ENCODE results near the gene TXNRD1. TPM values are rescaled to one million over a fixed set of nuclear protein-coding genes. Genes with fewer than 3 reads are reported as not detected.
"Not testable (repeated sequence)": the region's sequence is repeated elsewhere in the genome, so short reads cannot be mapped to it uniquely, and the experiment has no call there.

Gene TXNRD1
- total and polyA plus RNA-seq, 4 donors, result 97.7 to 140 (median 117) TPM

DNA sequence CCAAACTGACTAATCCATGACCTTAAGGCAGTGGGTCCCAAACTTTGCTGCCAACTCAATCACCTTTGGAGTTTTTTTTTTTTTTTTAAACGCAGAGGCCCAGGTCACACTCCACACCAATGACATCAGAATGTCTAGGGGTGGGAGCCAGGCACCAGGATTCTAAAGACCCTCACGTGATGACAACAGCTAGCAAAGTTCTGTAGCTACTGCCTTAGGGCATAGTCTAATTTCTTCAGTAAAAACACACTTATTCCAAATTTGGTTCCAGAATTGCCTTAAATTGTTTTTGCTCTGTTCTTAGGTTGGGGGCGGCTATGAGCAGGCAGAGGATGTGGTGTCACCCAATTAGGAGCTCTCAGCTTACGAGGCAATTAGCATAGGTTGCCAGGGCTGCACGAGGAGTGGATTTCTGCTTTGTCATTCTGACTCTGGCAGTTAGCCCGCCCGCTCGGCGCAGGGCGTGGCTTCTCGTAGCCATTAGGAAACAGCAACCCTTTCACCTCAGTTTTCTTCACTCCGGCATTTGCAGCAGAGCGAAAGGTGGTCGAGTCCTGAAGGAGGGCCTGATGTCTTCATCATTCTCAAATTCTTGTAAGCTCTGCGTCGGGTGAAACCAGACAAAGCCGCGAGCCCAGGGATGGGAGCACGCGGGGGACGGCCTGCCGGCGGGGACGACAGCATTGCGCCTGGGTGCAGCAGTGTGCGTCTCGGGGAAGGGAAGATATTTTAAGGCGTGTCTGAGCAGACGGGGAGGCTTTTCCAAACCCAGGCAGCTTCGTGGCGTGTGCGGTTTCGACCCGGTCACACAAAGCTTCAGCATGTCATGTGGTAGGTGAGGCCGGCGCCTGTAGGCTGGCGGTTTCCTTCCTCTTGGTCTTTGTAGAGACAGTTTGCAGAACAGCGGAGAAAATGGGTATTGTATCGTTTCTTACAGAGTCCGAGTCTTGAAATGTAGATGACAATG is 71.2 kb downstream of the TXNRD1 start:
- Histone ChIP-seq H3K4me3 (ENCODE audit: low read length in 2 of 2) (peak overlapping the region; percentile 94 to 99), H3K27me3 (ENCODE audit: control insufficient read depth in 1 of 2, insufficient read depth in 2 of 2, low read length in 1 of 2) (no peaks in the 10 kb centered on the region), H3K9me3 (ENCODE audit: control insufficient read depth, low read length) (no peaks in the 10 kb centered on the region), H3K36me3 (ENCODE audit: control insufficient read depth in 1 of 2, insufficient read depth in 2 of 2, low read length in 1 of 2) (no peaks in the 10 kb centered on the region), H3K4me1 (ENCODE audit: control insufficient read depth in 1 of 2, insufficient read depth in 2 of 2, low read length in 2 of 2) (peaks cover 0 to 2% of the 10 kb centered on the region in 2 donors), H3K27ac (ENCODE audit: low read depth in 1 of 2, low read length in 2 of 2) (peak overlapping the region; percentile 80 to 96)
- WGBS, 2 donors, result 0% methylated on average over 40 of the region's 40 CpGs
- ATAC-seq (ENCODE audit: low FRiP score) (peak; percentile 94), DNase-seq (peak; percentile 94 to 95)
- intact Hi-C loops (cut with DNase I), result loop anchor here (2.0 kb wide), 1 partner anchor 68 kb away; no protein-coding TSS in a partner anchor

DNA sequence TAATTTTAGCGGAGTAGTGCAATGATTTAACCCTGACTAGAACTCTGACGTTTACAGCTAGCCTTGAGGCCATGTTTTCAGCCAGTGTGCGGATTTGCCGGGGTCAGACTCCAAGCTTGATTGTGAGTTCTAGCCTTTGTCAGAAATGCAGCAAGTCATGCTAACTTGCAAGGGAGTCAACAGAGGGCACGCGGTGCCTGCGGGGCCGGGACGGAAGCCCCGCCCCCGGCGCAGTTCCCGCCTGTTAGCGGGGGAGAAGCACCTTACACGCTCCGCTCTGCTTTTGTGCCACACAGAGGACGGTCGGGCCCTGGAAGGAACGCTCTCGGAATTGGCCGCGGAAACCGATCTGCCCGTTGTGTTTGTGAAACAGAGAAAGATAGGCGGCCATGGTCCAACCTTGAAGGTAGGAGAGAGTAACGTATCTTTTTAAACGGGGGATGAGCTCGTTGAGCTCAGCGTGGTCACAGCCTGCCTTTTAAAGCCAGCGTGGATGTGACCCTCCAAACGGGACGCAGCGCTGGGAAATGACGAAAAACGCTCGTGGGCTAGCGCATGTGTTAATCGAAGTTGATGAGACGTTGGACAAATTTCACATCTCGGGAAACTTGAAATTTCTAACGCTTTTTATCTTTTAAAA is 73.2 kb downstream of the TXNRD1 start:
- Histone ChIP-seq H3K9me3 (ENCODE audit: control insufficient read depth, low read length) (no peaks in the 10 kb centered on the region), H3K27me3 (ENCODE audit: control insufficient read depth in 1 of 2, insufficient read depth in 2 of 2, low read length in 1 of 2) (no peaks in the 10 kb centered on the region), H3K27ac (ENCODE audit: low read depth in 1 of 2, low read length in 2 of 2) (peak overlapping the region in 1 of 2 donors; percentile 2), H3K36me3 (ENCODE audit: control insufficient read depth in 1 of 2, insufficient read depth in 2 of 2, low read length in 1 of 2) (peaks cover 0 to 3% of the 10 kb centered on the region in 2 donors), H3K4me1 (ENCODE audit: control insufficient read depth in 1 of 2, insufficient read depth in 2 of 2, low read length in 2 of 2) (peaks cover 0 to 2% of the 10 kb centered on the region in 2 donors), H3K4me3 (ENCODE audit: low read length in 2 of 2) (peak overlapping the region; percentile 94 to 99)
- intact Hi-C loops (cut with DNase I), result no loop called here
- WGBS, 2 donors, result 0 to 1% methylated on average over 41 of the region's 41 CpGs
- ATAC-seq (ENCODE audit: low FRiP score) (peak; percentile 87), DNase-seq (peak; percentile 87 to 93)

DNA sequence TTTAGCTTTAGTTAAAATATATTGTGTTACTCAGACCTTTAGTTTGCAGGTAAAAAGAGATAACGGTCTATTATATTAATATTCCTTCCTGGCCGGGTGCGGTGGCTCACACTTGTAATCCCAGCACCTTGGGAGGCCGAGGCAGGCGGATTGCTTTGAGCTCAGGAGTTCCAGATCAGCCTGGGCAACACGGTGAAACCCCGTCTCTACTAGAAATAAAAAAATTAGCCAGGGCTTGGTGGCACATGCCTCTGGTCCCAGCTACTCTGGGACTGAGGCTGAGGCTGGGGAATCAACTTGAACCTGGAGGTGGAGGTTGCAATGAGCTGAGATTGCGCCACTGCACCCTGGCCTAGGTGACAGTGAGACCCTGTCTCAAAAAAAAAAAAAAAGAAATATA is 74.7 kb downstream of the TXNRD1 start:
- no peaks in the 10 kb centered on the region for H3K9me3 ChIP-seq (ENCODE audit: control insufficient read depth, low read length)
- H3K27ac ChIP-seq (ENCODE audit: low read depth in 1 of 2, low read length in 2 of 2), result no peak overlapping the region
- H3K4me1 ChIP-seq (ENCODE audit: control insufficient read depth in 1 of 2, insufficient read depth in 2 of 2, low read length in 2 of 2), result peaks cover 2 to 4% of the 10 kb centered on the region in 2 donors
- intact Hi-C loops (cut with DNase I), result no loop called here
- H3K4me3 ChIP-seq (ENCODE audit: low read length in 2 of 2), result no peak overlapping the region
- WGBS, 2 donors, result 83 to 85% methylated on average over 8 of the region's 8 CpGs
- peaks cover 2 to 3% of the 10 kb centered on the region in 2 donors for H3K36me3 ChIP-seq (ENCODE audit: control insufficient read depth in 1 of 2, insufficient read depth in 2 of 2, low read length in 1 of 2)
- no peak for ATAC-seq (ENCODE audit: low FRiP score)
- no peaks in the 10 kb centered on the region for H3K27me3 ChIP-seq (ENCODE audit: control insufficient read depth in 1 of 2, insufficient read depth in 2 of 2, low read length in 1 of 2)
- DNase-seq, result no peak

DNA sequence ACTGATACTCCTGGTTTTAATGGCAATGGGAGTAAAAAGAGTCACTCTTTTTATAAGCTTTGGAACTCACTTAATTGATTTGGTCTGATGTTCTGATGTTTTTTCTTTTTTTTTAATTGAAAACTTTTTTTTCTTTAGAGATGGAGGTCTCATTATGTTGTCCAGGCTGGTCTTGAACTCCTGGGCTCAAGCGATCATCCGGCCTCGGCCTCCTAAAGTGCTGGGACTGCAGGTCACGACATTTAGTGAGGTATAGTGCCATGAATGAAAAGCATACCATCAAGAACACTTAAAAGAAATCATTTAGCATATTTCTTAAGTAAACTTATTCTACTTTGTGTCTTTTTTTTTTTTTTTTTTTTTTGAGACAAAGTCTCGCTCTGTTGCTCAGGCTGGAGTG is 75.3 kb downstream of the TXNRD1 start:
- intact Hi-C loops (cut with DNase I), result no loop called here
- Histone ChIP-seq H3K36me3 (ENCODE audit: control insufficient read depth in 1 of 2, insufficient read depth in 2 of 2, low read length in 1 of 2) (peaks cover 2 to 3% of the 10 kb centered on the region in 2 donors), H3K27ac (ENCODE audit: low read depth in 1 of 2, low read length in 2 of 2) (no peak overlapping the region), H3K9me3 (ENCODE audit: control insufficient read depth, low read length) (no peaks in the 10 kb centered on the region), H3K4me3 (ENCODE audit: low read length in 2 of 2) (no peak overlapping the region), H3K27me3 (ENCODE audit: control insufficient read depth in 1 of 2, insufficient read depth in 2 of 2, low read length in 1 of 2) (no peaks in the 10 kb centered on the region), H3K4me1 (ENCODE audit: control insufficient read depth in 1 of 2, insufficient read depth in 2 of 2, low read length in 2 of 2) (peaks cover 4 to 6% of the 10 kb centered on the region in 2 donors)
- no peak for ATAC-seq (ENCODE audit: low FRiP score)
- WGBS, 2 donors, result 97% methylated on average over 4 to 5 of the region's 5 CpGs
- DNase-seq, result no peak

DNA sequence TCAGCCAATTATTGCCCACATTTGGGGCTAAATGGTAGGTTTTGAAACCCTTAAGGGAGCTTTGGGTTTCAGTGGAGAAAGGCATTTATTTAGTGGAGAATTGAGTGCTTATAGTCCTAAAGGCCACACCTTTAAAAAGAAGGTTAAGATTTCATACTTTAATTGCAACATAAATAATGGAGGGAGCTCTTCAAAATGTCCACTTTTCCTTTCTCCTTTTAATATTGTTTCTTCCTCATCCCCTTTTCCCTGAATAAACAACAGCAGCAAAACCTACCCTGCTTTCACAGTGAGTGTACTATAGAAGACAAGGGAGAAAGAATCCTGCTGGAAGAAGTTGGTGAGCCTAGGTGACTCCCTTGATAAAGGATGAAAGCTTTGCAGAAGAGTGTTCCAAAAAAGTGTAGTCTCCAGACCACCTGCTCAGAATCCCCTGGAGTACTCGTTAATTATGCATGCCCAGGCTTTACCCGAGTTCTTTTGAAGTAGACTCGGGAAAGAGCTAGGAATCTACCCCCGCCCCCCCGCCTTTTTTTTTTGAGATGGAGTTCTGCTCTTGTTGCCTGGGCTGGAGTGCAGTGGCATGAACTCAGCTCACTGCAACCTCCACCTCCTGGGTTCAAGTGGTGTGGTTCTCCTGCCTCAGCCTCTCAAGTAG is 76.4 kb downstream of the TXNRD1 start:
- Histone ChIP-seq H3K9me3 (ENCODE audit: control insufficient read depth, low read length) (no peaks in the 10 kb centered on the region), H3K36me3 (ENCODE audit: control insufficient read depth in 1 of 2, insufficient read depth in 2 of 2, low read length in 1 of 2) (peaks cover 3 to 6% of the 10 kb centered on the region in 2 donors), H3K27ac (ENCODE audit: low read depth in 1 of 2, low read length in 2 of 2) (peak overlapping the region in 1 of 2 donors; percentile 61), H3K4me3 (ENCODE audit: low read length in 2 of 2) (no peak overlapping the region), H3K4me1 (ENCODE audit: control insufficient read depth in 1 of 2, insufficient read depth in 2 of 2, low read length in 2 of 2) (peaks cover 3 to 8% of the 10 kb centered on the region in 2 donors), H3K27me3 (ENCODE audit: control insufficient read depth in 1 of 2, insufficient read depth in 2 of 2, low read length in 1 of 2) (no peaks in the 10 kb centered on the region)
- intact Hi-C loops (cut with DNase I), result no loop called here
- ATAC-seq (ENCODE audit: low FRiP score), result no peak
- 61 to 64% methylated on average over 5 of the region's 5 CpGs for WGBS, 2 donors
- no peak for DNase-seq

DNA sequence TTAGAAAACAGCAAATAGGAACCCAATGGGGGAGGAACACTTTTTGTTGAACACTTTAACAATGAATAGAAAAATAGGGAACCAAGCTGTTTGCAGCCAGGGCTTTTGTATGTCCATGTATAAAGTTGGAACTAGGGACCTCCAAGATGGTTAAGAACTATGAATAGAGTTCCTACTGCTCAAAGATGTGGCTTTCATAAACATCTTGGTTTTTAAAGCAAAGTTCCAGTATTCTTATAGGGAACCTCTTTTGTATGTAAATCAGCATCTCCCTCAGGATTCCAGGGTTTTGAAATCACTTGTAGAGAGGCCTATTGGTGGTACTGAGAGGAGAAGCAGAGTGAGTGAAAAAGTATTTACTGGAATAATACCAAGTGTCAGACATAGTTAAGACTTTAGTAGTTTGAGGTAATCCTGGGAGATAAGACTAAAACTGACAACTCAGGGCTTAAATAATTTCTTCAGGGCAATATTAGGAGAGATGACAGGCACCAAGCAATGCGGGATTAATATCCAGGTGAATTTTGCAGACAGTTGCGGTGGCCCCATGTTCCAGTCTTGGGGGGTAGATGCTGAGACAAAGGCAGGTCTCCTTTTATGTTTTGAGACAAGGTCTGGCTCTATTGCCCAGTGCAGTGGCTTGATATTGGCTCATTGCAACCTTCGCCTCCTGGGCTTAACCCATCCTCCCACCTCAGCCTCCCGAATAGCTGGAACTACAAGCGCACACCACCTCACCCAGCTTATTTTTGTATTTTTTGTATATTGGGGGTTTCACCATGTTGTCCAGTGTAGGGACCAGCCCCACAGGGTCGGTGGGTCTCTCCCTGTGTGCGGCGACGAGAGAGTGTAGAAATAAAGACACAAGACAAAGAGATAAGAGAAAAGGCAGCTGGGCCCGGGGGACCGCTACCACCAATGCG is 77.6 kb downstream of the TXNRD1 start:
- no peaks in the 10 kb centered on the region for H3K27me3 ChIP-seq (ENCODE audit: control insufficient read depth in 1 of 2, insufficient read depth in 2 of 2, low read length in 1 of 2)
- no peaks in the 10 kb centered on the region for H3K9me3 ChIP-seq (ENCODE audit: control insufficient read depth, low read length)
- H3K4me3 ChIP-seq (ENCODE audit: low read length in 2 of 2), result no peak overlapping the region
- H3K36me3 ChIP-seq (ENCODE audit: control insufficient read depth in 1 of 2, insufficient read depth in 2 of 2, low read length in 1 of 2), result peaks cover 3 to 6% of the 10 kb centered on the region in 2 donors
- ATAC-seq (ENCODE audit: low FRiP score) (no peak), DNase-seq (no peak)
- peaks cover 3 to 8% of the 10 kb centered on the region in 2 donors for H3K4me1 ChIP-seq (ENCODE audit: control insufficient read depth in 1 of 2, insufficient read depth in 2 of 2, low read length in 2 of 2)
- no peak overlapping the region for H3K27ac ChIP-seq (ENCODE audit: low read depth in 1 of 2, low read length in 2 of 2)
- WGBS, 2 donors, result 93 to 97% methylated on average over 12 of the region's 12 CpGs
- intact Hi-C loops (cut with DNase I), result no loop called here

DNA sequence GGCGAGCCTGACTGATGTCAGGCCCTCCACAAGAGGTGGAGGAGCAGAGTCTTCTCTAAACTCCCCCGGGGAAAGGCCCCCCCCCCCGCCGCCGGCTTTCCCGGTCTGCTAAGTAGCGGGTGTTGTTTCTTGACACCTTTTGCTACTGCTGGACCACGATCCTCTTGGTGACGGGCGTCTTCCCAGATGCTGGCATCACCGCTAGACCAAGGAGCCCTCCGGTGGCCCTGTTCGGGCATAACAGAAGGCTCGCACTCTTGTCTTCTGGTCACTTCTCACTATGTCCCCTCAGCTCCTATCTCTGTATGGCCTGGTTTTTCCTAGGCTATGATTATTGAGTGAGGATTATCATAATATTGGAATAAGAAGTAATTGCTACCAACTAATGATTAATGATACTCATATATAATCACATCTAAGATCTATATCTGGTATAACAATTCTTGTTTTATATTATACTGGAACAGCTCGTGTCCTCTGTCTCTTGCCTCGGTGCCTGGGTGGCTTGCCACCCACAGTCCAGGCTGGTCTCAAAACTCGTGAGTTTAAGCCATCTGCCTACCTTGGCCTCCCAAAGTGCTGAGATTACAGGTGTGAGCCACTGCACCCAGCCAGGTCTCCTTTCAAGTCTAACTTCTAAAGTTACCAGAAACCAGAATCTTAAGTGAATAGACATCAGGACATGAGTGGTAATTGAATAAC is 78.7 kb downstream of the TXNRD1 start:
- H3K4me1 ChIP-seq (ENCODE audit: control insufficient read depth in 1 of 2, insufficient read depth in 2 of 2, low read length in 2 of 2); H3K27me3 ChIP-seq (ENCODE audit: control insufficient read depth in 1 of 2, insufficient read depth in 2 of 2, low read length in 1 of 2); ATAC-seq (ENCODE audit: low FRiP score); H3K4me3 ChIP-seq (ENCODE audit: low read length in 2 of 2); H3K9me3 ChIP-seq (ENCODE audit: control insufficient read depth, low read length); H3K36me3 ChIP-seq (ENCODE audit: control insufficient read depth in 1 of 2, insufficient read depth in 2 of 2, low read length in 1 of 2): not testable (repeated sequence)
- peak; percentile 57 to 84 for DNase-seq
- peak overlapping the region in 1 of 2 donors; percentile 22 for H3K27ac ChIP-seq (ENCODE audit: low read depth in 1 of 2, low read length in 2 of 2)
- intact Hi-C loops (cut with DNase I), result loop anchor here in 1 of 2 donors (2.0 kb wide), 1 partner anchor 80 kb away; the partner anchor contains the start of gene TXNRD1
- 31 to 43% methylated on average over 12 to 16 of the region's 17 CpGs for WGBS, 2 donors

All from aorta (tissue), 5 donors.